IMR-90 (cell line): ENCODE data around the gene TMEM50A.

ENCODE experiments used
- BHLHE40 ChIP-seq: fragments of 150-350 bp; IDR thresholded peaks from 2 replicates; pipeline ENCODE4 v1.6.1; 2016; ENCODE audit warnings: mild to moderate bottlenecking, low read depth, low read length
- CTCF ChIP-seq: conservative IDR thresholded peaks from 2 replicates; pipeline ENCODE4 v1.5.1; 2012; ENCODE audit warnings: mild to moderate bottlenecking, low read depth, low read length, improper control_type of control experiment
- ELK1 ChIP-seq: fragments of 150-350 bp; IDR thresholded peaks from 2 replicates; pipeline ENCODE4 v1.6.1; 2016; ENCODE audit warnings: low read depth, mild to moderate bottlenecking, low read length, moderate library complexity, borderline replicate concordance
- MAFK ChIP-seq: IDR thresholded peaks from 2 replicates; pipeline ENCODE4 v1.6.1; 2012; ENCODE audit warnings: low read depth, low read length, improper control_type of control experiment
- MAZ ChIP-seq: IDR thresholded peaks from 2 replicates; pipeline ENCODE4 v1.6.1; 2012; ENCODE audit warnings: low read depth, mild to moderate bottlenecking, low read length, improper control_type of control experiment, moderate library complexity, borderline replicate concordance
- MXI1 ChIP-seq: IDR thresholded peaks from 2 replicates; pipeline ENCODE4 v1.6.1; 2012; ENCODE audit warnings: low read depth, mild to moderate bottlenecking, low read length, moderate library complexity, borderline replicate concordance
- NFE2L2 ChIP-seq: fragments of 150-350 bp; IDR thresholded peaks from 2 replicates; pipeline ENCODE4 v1.6.1; 2016; ENCODE audit warnings: low read depth, mild to moderate bottlenecking, low read length
- POLR2A ChIP-seq: IDR thresholded peaks from 2 replicates; pipeline ENCODE4 v1.6.1; 2012; ENCODE audit warnings: mild to moderate bottlenecking, low read depth, low read length
- RAD21 ChIP-seq: IDR thresholded peaks from 2 replicates; pipeline ENCODE4 v1.6.1; 2012; ENCODE audit warnings: low read length, improper control_type of control experiment
- RFX5 ChIP-seq: IDR thresholded peaks from 2 replicates; pipeline ENCODE4 v1.8.0; 2012; ENCODE audit warnings: low read depth, mild to moderate bottlenecking, low read length, moderate library complexity
- SMC3 ChIP-seq: fragments of 150-350 bp; IDR thresholded peaks from 2 replicates; pipeline ENCODE4 v1.6.1; 2016; ENCODE audit warnings: low read depth, mild to moderate bottlenecking, antibody characterized with exemption, low read length, moderate library complexity
- USF2 ChIP-seq: fragments of 150-350 bp; IDR thresholded peaks from 2 replicates; pipeline ENCODE4 v1.6.1; 2017; ENCODE audit warnings: mild to moderate bottlenecking, antibody characterized with exemption, low read length, low read depth

GRCh38 chr1:25356441-25356840 is 18.3 kb downstream of the TMEM50A start:
- no peak for TF ChIP-seq CTCF
- no peak for TF ChIP-seq BHLHE40
- TF ChIP-seq POLR2A, result no peak
- TF ChIP-seq MXI1, result no peak
- TF ChIP-seq SMC3, result no peak
- TF ChIP-seq MAZ, result no peak
- no peak for TF ChIP-seq ELK1
- no peak for TF ChIP-seq USF2
- no peak for TF ChIP-seq MAFK
- TF ChIP-seq RFX5, result no peak
- no peak for TF ChIP-seq NFE2L2
- no peak for TF ChIP-seq RAD21
